Retina (tissue), 1 donor: Measurements from ENCODE around the gene LMNTD2.

Source experiments
- DNase-seq: peaks from one replicate; pipeline ENCODE4 v3.0.0-alpha.2; 2016

Gene LMNTD2

GRCh38 chr11:553083-553987, 7.2 kb downstream of the LMNTD2 start:
- no peak for DNase-seq

- no peak for DNase-seq
Observed at GRCh38 chr11:551596-551995, 8.9 kb downstream of the LMNTD2 start.

GRCh38 chr11:551131-551530, 9.4 kb downstream of the LMNTD2 start:
- DNase-seq, result no peak

- DNase-seq, result no peak
Observed at GRCh38 chr11:550746-551085, 9.8 kb downstream of the LMNTD2 start.

GRCh38 chr11:550021-550745, 10.4 kb downstream of the LMNTD2 start:
- DNase-seq, result no peak

GRCh38 chr11:548700-549603, 11.6 kb downstream of the LMNTD2 start:
- no peak for DNase-seq

GRCh38 chr11:545171-545570, 15.4 kb downstream of the LMNTD2 start:
- DNase-seq, result no peak

- DNase-seq, result no peak
Observed at GRCh38 chr11:544817-545166, 15.7 kb downstream of the LMNTD2 start.

GRCh38 chr11:541433-541885, 19.1 kb downstream of the LMNTD2 start:
- no peak for DNase-seq

GRCh38 chr11:540583-541432, 19.7 kb downstream of the LMNTD2 start:
- no peak for DNase-seq

GRCh38 chr11:539971-540481, 20.5 kb downstream of the LMNTD2 start:
- DNase-seq, result no peak

- DNase-seq, result no peak
Observed at GRCh38 chr11:538431-539051, 22.0 kb downstream of the LMNTD2 start.

- no peak for DNase-seq
Observed at GRCh38 chr11:537622-538430, 22.7 kb downstream of the LMNTD2 start.

- peak; percentile 90 for DNase-seq
Observed at GRCh38 chr11:536841-537621, 23.5 kb downstream of the LMNTD2 start, which contains the start of gene LRRC56. LRRC56 (plus strand) TSS chr11:537527; CDS start chr11:540685, 3,158 bp downstream.

- DNase-seq, result peak; percentile 95
Observed at GRCh38 chr11:535519-536454, 24.8 kb downstream of the LMNTD2 start, which contains the start of gene HRAS. HRAS (minus strand) TSS chr11:535576.

- no peak for DNase-seq
Observed at GRCh38 chr11:535210-535518, 25.4 kb downstream of the LMNTD2 start.

GRCh38 chr11:534396-535209, 25.9 kb downstream of the LMNTD2 start:
- peak; percentile 50 for DNase-seq
